Measurements from ENCODE around the gene TGFBR2.
A peak's percentile ranks its signal among the peaks of the same experiment; 100 is the strongest.
"Not testable (repeated sequence)": the region's sequence is repeated elsewhere in the genome, so short reads cannot be mapped to it uniquely, and the experiment has no call there.

Gene TGFBR2

DNA sequence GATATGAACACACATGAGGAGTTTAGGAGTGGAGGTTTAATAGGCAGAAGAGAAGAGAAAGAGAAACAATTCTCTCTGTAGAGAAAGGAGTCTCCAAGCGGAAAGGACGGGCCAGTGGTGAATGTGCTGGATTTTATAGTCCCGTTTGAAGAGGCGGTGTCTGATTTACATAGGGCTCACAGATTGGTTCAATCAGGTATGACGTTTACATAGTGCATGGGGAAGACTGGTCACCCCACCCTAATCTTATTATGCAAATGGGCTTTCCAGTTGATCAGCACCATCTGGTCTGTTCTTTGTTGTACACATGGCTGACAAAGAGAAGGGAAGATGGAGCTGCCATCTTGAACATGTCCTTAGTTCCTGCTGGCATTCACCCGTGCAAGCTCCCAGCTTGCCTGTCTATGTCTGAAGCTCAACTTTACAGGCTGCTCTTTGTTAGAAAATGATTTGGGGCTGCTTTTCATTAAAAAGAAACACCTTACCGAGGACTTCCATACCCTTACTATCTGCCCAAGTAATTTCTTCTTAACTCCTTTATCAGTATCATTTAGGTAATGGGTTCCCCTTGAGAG is 63.0 kb downstream of the TGFBR2 start:
- H2BK5ac ChIP-seq (ENCODE audit: low read depth, low read length, poor library complexity); H3K4ac ChIP-seq (ENCODE audit: low read depth, low read length); H2AFZ ChIP-seq (ENCODE audit: insufficient read depth, low read length, poor library complexity); H4K8ac ChIP-seq (ENCODE audit: low read depth, low read length); H3K9me3 ChIP-seq (ENCODE audit: insufficient read depth, low read depth, low read length); H3K9ac ChIP-seq (ENCODE audit: low read length); H4K91ac ChIP-seq (ENCODE audit: low read depth, low read length); H3K4me3 ChIP-seq (ENCODE audit: low read depth, low read length); H3K18ac ChIP-seq (ENCODE audit: low read length); H3K79me1 ChIP-seq (ENCODE audit: low read length); H3K23ac ChIP-seq (ENCODE audit: low read length); H3K27ac ChIP-seq (ENCODE audit: low read depth, low read length); H3K4me2 ChIP-seq (ENCODE audit: low read length); H3K27me3 ChIP-seq (ENCODE audit: insufficient read depth, low read length); H4K12ac ChIP-seq (ENCODE audit: low read depth, low read length); H2AK5ac ChIP-seq (ENCODE audit: low read length); H2BK12ac ChIP-seq (ENCODE audit: low read length); H2BK120ac ChIP-seq (ENCODE audit: insufficient read depth, low read length, poor library complexity); H3K79me2 ChIP-seq (ENCODE audit: control insufficient read depth, insufficient read depth, low read length, poor library complexity); DNase-seq; H3K14ac ChIP-seq (ENCODE audit: low read length): not testable (repeated sequence)
- Histone ChIP-seq H3K36me3 (ENCODE audit: control insufficient read depth in 1 of 2, insufficient read depth in 2 of 2, low read length in 2 of 2) (peaks cover 13 to 22% of the 10 kb centered on the region in 2 experiments), H3K4me1 (ENCODE audit: control insufficient read depth in 1 of 2, insufficient read depth in 2 of 2, low read length in 2 of 2) (peaks cover 0 to 10% of the 10 kb centered on the region in 2 experiments)
- WGBS (ENCODE audit: extremely low coverage, insufficient coverage, insufficient read length): no CpG with 5 or more reads among the region's 7 CpGs

DNA sequence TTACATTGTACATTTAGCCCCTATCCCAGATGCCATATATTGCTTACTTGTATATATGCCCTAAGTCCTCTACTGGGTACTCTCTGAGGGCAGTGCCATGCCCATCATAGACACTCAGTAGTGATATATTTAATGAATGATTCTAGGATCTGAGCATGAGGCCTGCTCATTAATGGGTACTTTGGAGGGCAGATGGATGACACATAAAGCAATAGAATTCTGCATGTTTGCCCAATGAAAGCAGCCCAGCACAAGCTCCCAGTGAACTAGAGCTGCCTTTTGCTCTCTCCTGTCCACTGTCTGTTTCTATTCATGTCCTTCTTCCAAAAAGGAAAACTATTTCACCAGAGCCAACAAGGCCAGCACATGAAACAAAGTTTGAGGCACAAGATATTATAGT is 63.9 kb downstream of the TGFBR2 start:
- no peak for DNase-seq
- no peak overlapping the region for H3K23ac ChIP-seq (ENCODE audit: low read length)
- no peak overlapping the region for H4K91ac ChIP-seq (ENCODE audit: low read depth, low read length)
- no peak overlapping the region for H3K9ac ChIP-seq (ENCODE audit: low read length)
- H3K79me2 ChIP-seq (ENCODE audit: control insufficient read depth, insufficient read depth, low read length, poor library complexity): no peaks in the 10 kb centered on the region
- no peak overlapping the region for H4K8ac ChIP-seq (ENCODE audit: low read depth, low read length)
- no peak overlapping the region for H2BK12ac ChIP-seq (ENCODE audit: low read length)
- H3K4me2 ChIP-seq (ENCODE audit: low read length): no peak overlapping the region
- H2AFZ ChIP-seq (ENCODE audit: insufficient read depth, low read length, poor library complexity): no peak overlapping the region
- H3K18ac ChIP-seq (ENCODE audit: low read length): no peak overlapping the region
- no peak overlapping the region for H2BK120ac ChIP-seq (ENCODE audit: insufficient read depth, low read length, poor library complexity)
- H3K27me3 ChIP-seq (ENCODE audit: insufficient read depth, low read length): no peaks in the 10 kb centered on the region
- H3K4me1 ChIP-seq (ENCODE audit: control insufficient read depth in 1 of 2, insufficient read depth in 2 of 2, low read length in 2 of 2): peaks cover 0 to 9% of the 10 kb centered on the region in 2 experiments
- H3K79me1 ChIP-seq (ENCODE audit: low read length): peaks cover 4% of the 10 kb centered on the region
- no peak overlapping the region for H4K12ac ChIP-seq (ENCODE audit: low read depth, low read length)
- H2AK5ac ChIP-seq (ENCODE audit: low read length): no peak overlapping the region
- no peak overlapping the region for H3K4me3 ChIP-seq (ENCODE audit: low read depth, low read length)
- no peak overlapping the region for H3K14ac ChIP-seq (ENCODE audit: low read length)
- no peak overlapping the region for H2BK5ac ChIP-seq (ENCODE audit: low read depth, low read length, poor library complexity)
- H3K4ac ChIP-seq (ENCODE audit: low read depth, low read length): no peak overlapping the region
- peaks cover 13 to 28% of the 10 kb centered on the region in 2 experiments for H3K36me3 ChIP-seq (ENCODE audit: control insufficient read depth in 1 of 2, insufficient read depth in 2 of 2, low read length in 2 of 2)
- no peak overlapping the region for H3K27ac ChIP-seq (ENCODE audit: low read depth, low read length)
- no peaks in the 10 kb centered on the region for H3K9me3 ChIP-seq (ENCODE audit: insufficient read depth, low read depth, low read length)

DNA sequence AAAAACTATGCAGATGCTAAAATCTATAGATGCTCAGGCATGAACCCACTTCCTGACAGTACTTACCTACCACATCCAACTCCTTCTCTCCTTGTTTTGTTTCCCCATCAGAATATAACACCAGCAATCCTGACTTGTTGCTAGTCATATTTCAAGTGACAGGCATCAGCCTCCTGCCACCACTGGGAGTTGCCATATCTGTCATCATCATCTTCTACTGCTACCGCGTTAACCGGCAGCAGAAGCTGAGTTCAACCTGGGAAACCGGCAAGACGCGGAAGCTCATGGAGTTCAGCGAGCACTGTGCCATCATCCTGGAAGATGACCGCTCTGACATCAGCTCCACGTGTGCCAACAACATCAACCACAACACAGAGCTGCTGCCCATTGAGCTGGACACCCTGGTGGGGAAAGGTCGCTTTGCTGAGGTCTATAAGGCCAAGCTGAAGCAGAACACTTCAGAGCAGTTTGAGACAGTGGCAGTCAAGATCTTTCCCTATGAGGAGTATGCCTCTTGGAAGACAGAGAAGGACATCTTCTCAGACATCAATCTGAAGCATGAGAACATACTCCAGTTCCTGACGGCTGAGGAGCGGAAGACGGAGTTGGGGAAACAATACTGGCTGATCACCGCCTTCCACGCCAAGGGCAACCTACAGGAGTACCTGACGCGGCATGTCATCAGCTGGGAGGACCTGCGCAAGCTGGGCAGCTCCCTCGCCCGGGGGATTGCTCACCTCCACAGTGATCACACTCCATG is 65.3 kb downstream of the TGFBR2 start:
- Histone ChIP-seq H2BK120ac (ENCODE audit: insufficient read depth, low read length, poor library complexity) (no peak overlapping the region), H3K27ac (ENCODE audit: low read depth, low read length) (no peak overlapping the region), H3K4ac (ENCODE audit: low read depth, low read length) (no peak overlapping the region), H3K4me2 (ENCODE audit: low read length) (no peak overlapping the region), H4K91ac (ENCODE audit: low read depth, low read length) (no peak overlapping the region), H3K9ac (ENCODE audit: low read length) (no peak overlapping the region), H2BK5ac (ENCODE audit: low read depth, low read length, poor library complexity) (no peak overlapping the region), H3K79me2 (ENCODE audit: control insufficient read depth, insufficient read depth, low read length, poor library complexity) (no peaks in the 10 kb centered on the region), H3K23ac (ENCODE audit: low read length) (no peak overlapping the region), H3K14ac (ENCODE audit: low read length) (no peak overlapping the region), H2AFZ (ENCODE audit: insufficient read depth, low read length, poor library complexity) (no peak overlapping the region), H4K8ac (ENCODE audit: low read depth, low read length) (no peak overlapping the region), H3K79me1 (ENCODE audit: low read length) (peaks cover 3% of the 10 kb centered on the region), H3K18ac (ENCODE audit: low read length) (no peak overlapping the region), H3K9me3 (ENCODE audit: insufficient read depth, low read depth, low read length) (no peaks in the 10 kb centered on the region), H3K27me3 (ENCODE audit: insufficient read depth, low read length) (no peaks in the 10 kb centered on the region), H2AK5ac (ENCODE audit: low read length) (no peak overlapping the region), H3K36me3 (ENCODE audit: control insufficient read depth in 1 of 2, insufficient read depth in 2 of 2, low read length in 2 of 2) (peaks cover 15 to 33% of the 10 kb centered on the region in 2 experiments), H4K12ac (ENCODE audit: low read depth, low read length) (no peak overlapping the region), H3K4me3 (ENCODE audit: low read depth, low read length) (peak overlapping the region; percentile 11), H2BK12ac (ENCODE audit: low read length) (no peak overlapping the region), H3K4me1 (ENCODE audit: control insufficient read depth in 1 of 2, insufficient read depth in 2 of 2, low read length in 2 of 2) (peaks cover 0 to 6% of the 10 kb centered on the region in 2 experiments)
- peak in 1 of 2 donors; percentile 21 for DNase-seq
- no CpG with 5 or more reads among the region's 20 CpGs for WGBS (ENCODE audit: extremely low coverage, insufficient coverage, insufficient read length)

DNA sequence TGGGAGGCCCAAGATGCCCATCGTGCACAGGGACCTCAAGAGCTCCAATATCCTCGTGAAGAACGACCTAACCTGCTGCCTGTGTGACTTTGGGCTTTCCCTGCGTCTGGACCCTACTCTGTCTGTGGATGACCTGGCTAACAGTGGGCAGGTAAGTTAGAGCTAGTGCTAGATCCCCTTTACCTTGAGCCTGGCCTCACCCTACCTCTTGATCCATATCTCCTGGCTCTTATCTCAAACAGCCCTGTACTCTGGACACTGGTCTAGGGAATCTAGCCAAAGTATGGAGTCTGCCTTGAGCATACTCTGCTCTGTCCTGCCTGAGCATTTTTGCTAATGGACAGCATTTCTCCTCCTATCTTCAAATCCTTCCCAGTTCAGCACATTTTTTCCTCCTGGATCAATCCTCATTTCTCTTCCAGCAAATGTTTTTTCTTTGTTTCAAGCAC is 65.9 kb downstream of the TGFBR2 start:
- Histone ChIP-seq H2BK12ac (ENCODE audit: low read length) (no peak overlapping the region), H2BK120ac (ENCODE audit: insufficient read depth, low read length, poor library complexity) (no peak overlapping the region), H4K8ac (ENCODE audit: low read depth, low read length) (no peak overlapping the region), H2AK5ac (ENCODE audit: low read length) (no peak overlapping the region), H2BK5ac (ENCODE audit: low read depth, low read length, poor library complexity) (no peak overlapping the region), H4K12ac (ENCODE audit: low read depth, low read length) (no peak overlapping the region), H3K9me3 (ENCODE audit: insufficient read depth, low read depth, low read length) (no peaks in the 10 kb centered on the region), H3K23ac (ENCODE audit: low read length) (no peak overlapping the region), H3K27me3 (ENCODE audit: insufficient read depth, low read length) (no peaks in the 10 kb centered on the region), H4K91ac (ENCODE audit: low read depth, low read length) (no peak overlapping the region), H3K79me2 (ENCODE audit: control insufficient read depth, insufficient read depth, low read length, poor library complexity) (no peaks in the 10 kb centered on the region), H3K4me2 (ENCODE audit: low read length) (no peak overlapping the region), H3K79me1 (ENCODE audit: low read length) (peaks cover 2% of the 10 kb centered on the region), H3K9ac (ENCODE audit: low read length) (no peak overlapping the region), H2AFZ (ENCODE audit: insufficient read depth, low read length, poor library complexity) (no peak overlapping the region), H3K27ac (ENCODE audit: low read depth, low read length) (no peak overlapping the region), H3K4me1 (ENCODE audit: control insufficient read depth in 1 of 2, insufficient read depth in 2 of 2, low read length in 2 of 2) (peaks cover 0 to 5% of the 10 kb centered on the region in 2 experiments), H3K4me3 (ENCODE audit: low read depth, low read length) (peak overlapping the region; percentile 11), H3K4ac (ENCODE audit: low read depth, low read length) (no peak overlapping the region), H3K18ac (ENCODE audit: low read length) (no peak overlapping the region), H3K14ac (ENCODE audit: low read length) (no peak overlapping the region), H3K36me3 (ENCODE audit: control insufficient read depth in 1 of 2, insufficient read depth in 2 of 2, low read length in 2 of 2) (peaks cover 15 to 33% of the 10 kb centered on the region in 2 experiments)
- peak in 1 of 2 donors; percentile 43 for DNase-seq
- WGBS (ENCODE audit: extremely low coverage, insufficient coverage, insufficient read length): no CpG with 5 or more reads among the region's 4 CpGs
